Stimulated activated CD8-positive, alpha-beta memory T cell treated with anti-CD3 and anti-CD28 coated beads, Interleukin-7, amount 100 ng/mL, for 48 hours (primary cell): ENCODE measurements around the gene GPR39.

Source experiments
- DNase-seq, 2 donors: peaks; one replicate each; pipeline ENCODE4 v3.0.0-alpha.2; 2020; ENCODE audit warnings: low read depth in 1 of 2; ENCODE audit errors: extremely low read depth in 1 of 2

The GPR39 gene

GRCh38 chr2:132439703-132440398, 23.2 kb downstream of the GPR39 start:
- no peak for DNase-seq

GRCh38 chr2:132441051-132441450, 24.4 kb downstream of the GPR39 start:
- DNase-seq: no peak

DNA sequence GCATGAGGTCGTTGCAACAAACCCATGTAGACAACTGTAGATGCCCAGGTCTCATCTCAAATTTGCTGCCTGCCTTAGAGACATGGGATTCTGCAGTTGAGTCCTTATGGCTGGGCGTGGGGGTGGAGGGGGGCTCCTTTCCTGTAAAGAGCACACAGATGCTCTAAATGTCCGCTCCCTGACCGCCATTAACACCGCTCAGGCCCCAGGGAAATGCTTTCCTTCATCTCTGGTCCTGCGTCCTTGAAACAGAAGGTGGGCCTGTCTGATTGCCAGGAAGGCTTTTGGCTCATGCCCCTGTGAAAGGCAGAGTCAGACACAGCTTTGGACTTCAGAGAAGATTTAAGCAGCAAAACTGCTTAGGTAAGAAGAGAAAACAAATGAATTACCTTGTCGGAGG, 25.7 kb downstream of the GPR39 start:
- DNase-seq: no peak

- DNase-seq: no peak
These were observed 26.5 kb downstream of the GPR39 start for GRCh38 chr2:132443106-132443505.

- no peak for DNase-seq
These were observed 29.8 kb downstream of the GPR39 start for GRCh38 chr2:132446444-132446843.

- DNase-seq: no peak
These were observed 31.7 kb downstream of the GPR39 start for GRCh38 chr2:132448331-132448730.

GRCh38 chr2:132448771-132449170, 32.2 kb downstream of the GPR39 start:
- DNase-seq: no peak

- DNase-seq: no peak
These were observed 33.3 kb downstream of the GPR39 start for GRCh38 chr2:132449868-132450267.

GRCh38 chr2:132460781-132461180, 44.2 kb downstream of the GPR39 start:
- DNase-seq: no peak

GRCh38 chr2:132462236-132462635, 45.6 kb downstream of the GPR39 start:
- DNase-seq: no peak

DNA sequence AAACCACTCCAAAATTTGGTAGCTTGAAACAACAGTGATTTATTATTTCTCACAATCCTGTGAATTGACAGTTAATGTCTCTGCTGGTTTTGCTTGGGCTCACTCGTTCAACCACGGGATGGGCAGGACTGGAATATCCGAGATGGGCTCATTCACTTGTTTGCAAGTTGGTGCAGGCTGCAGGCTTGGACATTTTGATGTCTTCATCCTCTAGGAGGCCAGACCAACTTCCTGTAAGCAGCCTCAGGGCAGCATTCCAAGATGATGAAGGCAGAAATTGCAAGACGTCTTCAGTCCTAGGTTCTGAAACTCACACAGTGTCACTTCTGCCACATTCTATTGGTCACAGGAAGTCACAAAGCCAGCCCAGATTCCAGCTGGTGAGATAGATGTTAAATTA, 47.1 kb downstream of the GPR39 start:
- no peak for DNase-seq

GRCh38 chr2:132465917-132466316, 49.3 kb downstream of the GPR39 start:
- no peak for DNase-seq

DNA sequence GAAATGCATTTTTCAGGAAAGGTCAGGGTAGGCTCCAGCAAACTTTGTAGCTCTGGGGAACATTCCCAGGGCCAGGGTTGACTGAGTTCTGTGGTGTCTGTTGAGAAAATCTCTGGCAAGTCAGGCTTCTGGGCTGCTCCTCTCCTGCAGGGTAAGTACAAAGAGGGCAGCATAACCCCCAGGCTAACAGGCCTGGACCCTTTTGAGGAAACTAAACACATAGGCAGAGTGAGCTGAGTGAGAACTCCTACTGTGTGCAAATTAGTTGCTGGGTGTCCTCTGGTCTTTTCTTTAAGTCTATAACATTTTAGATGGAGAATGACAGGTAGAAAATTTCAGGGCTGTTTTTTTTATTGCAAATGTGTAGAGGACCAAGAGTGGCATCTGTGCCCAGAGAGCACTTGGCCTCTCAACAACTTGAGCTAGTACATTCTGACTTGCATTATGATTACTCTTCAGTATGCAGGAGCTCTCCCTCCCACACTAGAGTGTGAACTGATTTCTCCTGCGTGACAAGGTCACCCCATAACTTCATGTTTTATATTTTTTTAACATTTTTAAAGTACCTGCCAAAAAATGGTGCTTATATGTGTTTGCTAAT, 49.9 kb downstream of the GPR39 start:
- no peak for DNase-seq

- DNase-seq: no peak
These were observed 52.4 kb downstream of the GPR39 start for GRCh38 chr2:132468821-132469675.

DNA sequence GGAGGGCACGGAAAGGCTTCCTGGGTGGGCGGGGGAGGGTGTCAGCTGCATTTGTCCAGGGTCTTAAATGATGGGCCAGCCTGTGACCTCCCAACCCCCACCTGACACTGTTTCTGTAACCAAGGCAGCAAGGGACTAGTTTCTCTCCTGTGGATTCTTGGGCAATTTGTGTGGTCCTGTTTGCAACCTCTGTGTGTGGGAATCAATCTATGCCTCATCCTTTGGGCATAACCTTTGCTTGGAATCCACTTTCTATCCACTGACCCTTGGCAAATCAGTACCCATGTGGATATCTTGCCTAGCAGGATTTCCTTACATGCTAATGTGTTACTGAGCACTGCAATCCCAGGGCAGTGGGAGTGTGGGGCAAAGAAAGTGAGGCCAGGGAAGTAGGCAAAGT, 54.1 kb downstream of the GPR39 start:
- no peak for DNase-seq

- DNase-seq: no peak
These were observed 56.7 kb downstream of the GPR39 start for GRCh38 chr2:132473174-132473883.

DNA sequence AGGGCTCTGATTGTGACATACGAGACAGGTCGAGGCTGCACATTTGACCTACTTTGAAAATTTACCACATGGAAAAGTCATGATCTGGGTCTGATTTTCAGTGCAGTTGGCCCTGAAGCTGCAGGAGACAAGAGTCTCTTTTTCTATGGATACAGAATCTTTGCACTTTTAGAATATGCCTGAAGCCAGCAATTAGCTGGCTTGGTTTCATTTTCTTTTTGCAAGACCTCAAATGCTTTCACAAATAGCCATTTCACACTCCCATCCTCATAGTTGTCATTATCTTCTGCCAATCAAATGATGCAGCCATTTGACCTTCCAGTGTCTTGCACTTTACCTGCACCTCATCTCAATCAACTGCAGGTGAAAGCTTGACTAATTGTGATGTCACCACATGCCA, 59.0 kb downstream of the GPR39 start:
- DNase-seq: no peak

GRCh38 chr2:132477436-132477835, 60.8 kb downstream of the GPR39 start:
- DNase-seq: no peak

DNA sequence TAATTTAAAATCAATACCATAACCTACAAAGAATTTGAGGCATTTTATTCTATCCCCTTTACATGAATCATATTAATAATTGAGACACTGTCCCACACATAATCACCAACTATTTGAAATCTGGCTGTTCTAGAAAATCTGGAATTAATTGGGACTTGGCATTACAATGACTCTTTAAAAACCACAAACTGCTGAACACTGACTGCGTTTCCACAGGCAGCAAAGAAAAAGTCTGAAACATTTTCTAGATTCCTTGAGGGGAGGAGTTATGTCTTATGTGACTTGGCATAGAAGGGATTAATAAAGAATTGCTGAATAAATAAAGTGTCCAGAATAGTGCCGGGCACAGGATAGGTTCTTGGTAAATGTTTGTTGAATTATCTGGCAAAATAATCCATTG, 61.4 kb downstream of the GPR39 start:
- DNase-seq: no peak

GRCh38 chr2:132478461-132479105, 62.0 kb downstream of the GPR39 start:
- DNase-seq: no peak

DNA sequence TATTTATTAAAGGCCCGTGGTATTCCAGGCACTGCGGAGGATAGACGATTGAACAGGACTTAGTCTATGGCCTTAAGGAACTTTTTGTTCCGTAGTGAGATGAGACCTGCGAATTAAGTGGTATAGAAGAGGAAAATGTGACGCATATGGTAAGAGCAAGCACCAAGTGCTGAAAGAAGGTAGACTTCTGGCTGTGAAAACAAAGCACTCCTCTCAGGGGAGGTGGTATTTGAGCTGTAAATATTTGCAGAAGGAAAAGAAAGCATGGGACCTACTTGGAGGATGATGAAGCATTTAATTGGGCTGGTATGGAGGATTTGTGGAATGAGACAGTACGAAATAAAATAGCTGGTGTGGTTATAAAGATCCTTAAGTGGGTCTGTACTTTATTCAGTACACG, 62.5 kb downstream of the GPR39 start:
- no peak for DNase-seq
